ENCODE measurements around the gene APPL1. TPM values are rescaled to one million over a fixed set of nuclear protein-coding genes. Genes with fewer than 3 reads are reported as not detected.

APPL1 gene
- total RNA-seq, 2 experiments from 2014 or later: 21.3 to 22.9 TPM

GRCh38 chr3:57257678-57258077 lies 30.1 kb downstream of the APPL1 start:
- ChIA-PET CTCF (interaction anchor here (1.1 to 1.2 kb wide), 2 partner anchors 12 to 14 kb away, joined by 3 to 4 read pairs; no protein-coding TSS in a partner anchor), POLR2A (no interaction called here)
- H3K36me3 ChIP-seq (ENCODE audit: insufficient read depth, low read length): peaks cover 66% of the 10 kb centered on the region
- peaks cover 79% of the 10 kb centered on the region for H3K36me3 Mint-ChIP-seq (ENCODE audit: low read depth)
- H3K27me3 ChIP-seq (ENCODE audit: control insufficient read depth in 1 of 2, insufficient read depth in 2 of 2, low read length in 2 of 2): no peaks in the 10 kb centered on the region
- ATAC-seq (ENCODE audit: poor library complexity): no peak
- H3K27ac ChIP-seq (ENCODE audit: low read depth in 1 of 2, low read length in 2 of 2): no peak overlapping the region
- TF ChIP-seq CTCF (IDR thresholded peaks at IDR 0.05): no peak
- H3K9me3 ChIP-seq (ENCODE audit: control insufficient read depth in 1 of 2, insufficient read depth in 1 of 2, low read length in 2 of 2): peaks cover 0 to 1% of the 10 kb centered on the region in 2 experiments
- H3K4me1 ChIP-seq (ENCODE audit: insufficient read depth, low read length): no peaks in the 10 kb centered on the region
- H3K27ac Mint-ChIP-seq: no peak overlapping the region
- DNase-seq: no peak
- no peak overlapping the region for H3K4me3 ChIP-seq (ENCODE audit: low read length)
- peaks cover 2% of the 10 kb centered on the region for H3K9me3 Mint-ChIP-seq
- intact Hi-C loops (cut with DNase I, micrococcal nuclease): no loop called here
- H3K27me3 Mint-ChIP-seq: no peaks in the 10 kb centered on the region
- H3K4me3 Mint-ChIP-seq: no peak overlapping the region
- H3K4me1 Mint-ChIP-seq (ENCODE audit: low read depth): no peaks in the 10 kb centered on the region

GRCh38 chr3:57261119-57261518 lies 33.6 kb downstream of the APPL1 start:
- no peak overlapping the region for H3K27ac Mint-ChIP-seq
- Histone ChIP-seq H3K9me3 (ENCODE audit: control insufficient read depth in 1 of 2, insufficient read depth in 1 of 2, low read length in 2 of 2) (peaks cover 0 to 4% of the 10 kb centered on the region in 2 experiments), H3K27me3 (ENCODE audit: control insufficient read depth in 1 of 2, insufficient read depth in 2 of 2, low read length in 2 of 2) (no peaks in the 10 kb centered on the region), H3K36me3 (ENCODE audit: insufficient read depth, low read length) (peaks cover 60% of the 10 kb centered on the region), H3K27ac (ENCODE audit: low read depth in 1 of 2, low read length in 2 of 2) (no peak overlapping the region), H3K4me3 (ENCODE audit: low read length) (no peak overlapping the region), H3K4me1 (ENCODE audit: insufficient read depth, low read length) (no peaks in the 10 kb centered on the region)
- peaks cover 95% of the 10 kb centered on the region for H3K36me3 Mint-ChIP-seq (ENCODE audit: low read depth)
- no peak for DNase-seq
- peaks cover 7% of the 10 kb centered on the region for H3K9me3 Mint-ChIP-seq
- CTCF ChIA-PET: no interaction called here
- no peaks in the 10 kb centered on the region for H3K27me3 Mint-ChIP-seq
- ATAC-seq (ENCODE audit: poor library complexity): no peak
- TF ChIP-seq CTCF (IDR thresholded peaks at IDR 0.05): no peak
- POLR2A ChIA-PET: no interaction called here
- H3K4me1 Mint-ChIP-seq (ENCODE audit: low read depth): no peaks in the 10 kb centered on the region
- no peak overlapping the region for H3K4me3 Mint-ChIP-seq
- intact Hi-C loops (cut with DNase I, micrococcal nuclease): no loop called here

GRCh38 chr3:57261929-57262328 lies 34.4 kb downstream of the APPL1 start:
- CTCF ChIA-PET: no interaction called here
- Mint-ChIP-seq H3K36me3 (ENCODE audit: low read depth) (peaks cover 100% of the 10 kb centered on the region), H3K4me1 (ENCODE audit: low read depth) (no peaks in the 10 kb centered on the region), H3K4me3 (no peak overlapping the region), H3K9me3 (peaks cover 7% of the 10 kb centered on the region), H3K27me3 (no peaks in the 10 kb centered on the region), H3K27ac (no peak overlapping the region)
- no peak for ATAC-seq (ENCODE audit: poor library complexity)
- Histone ChIP-seq H3K9me3 (ENCODE audit: control insufficient read depth in 1 of 2, insufficient read depth in 1 of 2, low read length in 2 of 2) (peaks cover 0 to 4% of the 10 kb centered on the region in 2 experiments), H3K36me3 (ENCODE audit: insufficient read depth, low read length) (peaks cover 57% of the 10 kb centered on the region), H3K27me3 (ENCODE audit: control insufficient read depth in 1 of 2, insufficient read depth in 2 of 2, low read length in 2 of 2) (no peaks in the 10 kb centered on the region), H3K4me1 (ENCODE audit: insufficient read depth, low read length) (no peaks in the 10 kb centered on the region), H3K4me3 (ENCODE audit: low read length) (no peak overlapping the region), H3K27ac (ENCODE audit: low read depth in 1 of 2, low read length in 2 of 2) (no peak overlapping the region)
- TF ChIP-seq CTCF (IDR thresholded peaks at IDR 0.05): no peak
- intact Hi-C loops (cut with DNase I, micrococcal nuclease): no loop called here
- DNase-seq: no peak
- POLR2A ChIA-PET: no interaction called here

Measured in CD4-positive, alpha-beta T cell (primary cell).